ENCODE measurements around the gene CFD.

- TF ChIP-seq, protein P1, sequence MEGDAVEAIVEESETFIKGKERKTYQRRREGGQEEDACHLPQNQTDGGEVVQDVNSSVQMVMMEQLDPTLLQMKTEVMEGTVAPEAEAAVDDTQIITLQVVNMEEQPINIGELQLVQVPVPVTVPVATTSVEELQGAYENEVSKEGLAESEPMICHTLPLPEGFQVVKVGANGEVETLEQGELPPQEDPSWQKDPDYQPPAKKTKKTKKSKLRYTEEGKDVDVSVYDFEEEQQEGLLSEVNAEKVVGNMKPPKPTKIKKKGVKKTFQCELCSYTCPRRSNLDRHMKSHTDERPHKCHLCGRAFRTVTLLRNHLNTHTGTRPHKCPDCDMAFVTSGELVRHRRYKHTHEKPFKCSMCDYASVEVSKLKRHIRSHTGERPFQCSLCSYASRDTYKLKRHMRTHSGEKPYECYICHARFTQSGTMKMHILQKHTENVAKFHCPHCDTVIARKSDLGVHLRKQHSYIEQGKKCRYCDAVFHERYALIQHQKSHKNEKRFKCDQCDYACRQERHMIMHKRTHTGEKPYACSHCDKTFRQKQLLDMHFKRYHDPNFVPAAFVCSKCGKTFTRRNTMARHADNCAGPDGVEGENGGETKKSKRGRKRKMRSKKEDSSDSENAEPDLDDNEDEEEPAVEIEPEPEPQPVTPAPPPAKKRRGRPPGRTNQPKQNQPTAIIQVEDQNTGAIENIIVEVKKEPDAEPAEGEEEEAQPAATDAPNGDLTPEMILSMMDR (IDR thresholded peaks at IDR 0.05; ENCODE audit: low read depth, low read length, poor library complexity, severe bottlenecking) = no peak
- TF ChIP-seq EZH2phosphoT487 (IDR thresholded peaks at IDR 0.05; ENCODE audit: borderline replicate concordance, low read length) = no peak
Measured at GRCh38 chr19:884420-885211, 25.2 kb downstream of the CFD start.
